ENCODE measurements around the gene CUEDC2. TPM values are rescaled to one million over a fixed set of nuclear protein-coding genes. Genes with fewer than 3 reads are reported as not detected.

The CUEDC2 gene
- total RNA-seq, 1 experiment from 2014 or later, result 38.1 TPM

DNA sequence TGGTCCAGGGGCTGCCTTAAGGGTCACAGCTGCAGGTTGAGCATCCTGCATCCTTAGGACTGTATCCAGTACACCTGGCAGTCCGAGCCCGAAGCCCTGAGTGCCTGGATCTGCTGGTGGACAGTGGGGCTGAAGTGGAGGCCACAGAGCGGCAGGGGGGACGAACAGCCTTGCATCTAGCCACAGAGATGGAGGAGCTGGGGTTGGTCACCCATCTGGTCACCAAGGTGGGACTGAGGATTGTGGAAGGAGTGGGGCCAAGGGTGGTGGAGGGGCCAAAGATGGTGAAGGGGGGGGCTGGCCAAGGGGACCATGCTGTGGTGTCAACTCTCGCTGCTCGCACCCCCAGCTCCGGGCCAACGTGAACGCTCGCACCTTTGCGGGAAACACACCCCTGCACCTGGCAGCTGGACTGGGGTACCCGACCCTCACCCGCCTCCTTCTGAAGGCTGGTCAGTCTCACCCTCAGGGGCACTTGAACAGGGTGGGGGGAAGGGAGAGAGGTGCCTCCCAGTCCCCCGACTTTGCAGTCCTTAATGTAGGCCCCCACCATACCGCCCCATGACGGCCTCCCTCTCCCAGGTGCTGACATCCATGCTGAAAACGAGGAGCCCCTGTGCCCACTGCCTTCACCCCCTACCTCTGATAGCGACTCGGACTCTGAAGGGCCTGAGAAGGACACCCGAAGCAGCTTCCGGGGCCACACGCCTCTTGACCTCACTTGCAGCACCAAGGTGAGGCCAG lies 31.6 kb downstream of the CUEDC2 start:
- H3K9me3 Mint-ChIP-seq (ENCODE audit: low read depth, unreplicated experiment), result no peaks in the 10 kb centered on the region
- peaks cover 12% of the 10 kb centered on the region for H3K4me1 Mint-ChIP-seq (ENCODE audit: low read depth, unreplicated experiment)
- no peak overlapping the region for H3K4me3 Mint-ChIP-seq (ENCODE audit: low read depth, unreplicated experiment)
- intact Hi-C loops (cut with micrococcal nuclease; ENCODE audit: unreplicated experiment), result no loop called here
- H3K27ac Mint-ChIP-seq (ENCODE audit: unreplicated experiment), result peak overlapping the region; percentile 39
- CTCF ChIA-PET, result no interaction called here
- TF ChIP-seq, protein P1, sequence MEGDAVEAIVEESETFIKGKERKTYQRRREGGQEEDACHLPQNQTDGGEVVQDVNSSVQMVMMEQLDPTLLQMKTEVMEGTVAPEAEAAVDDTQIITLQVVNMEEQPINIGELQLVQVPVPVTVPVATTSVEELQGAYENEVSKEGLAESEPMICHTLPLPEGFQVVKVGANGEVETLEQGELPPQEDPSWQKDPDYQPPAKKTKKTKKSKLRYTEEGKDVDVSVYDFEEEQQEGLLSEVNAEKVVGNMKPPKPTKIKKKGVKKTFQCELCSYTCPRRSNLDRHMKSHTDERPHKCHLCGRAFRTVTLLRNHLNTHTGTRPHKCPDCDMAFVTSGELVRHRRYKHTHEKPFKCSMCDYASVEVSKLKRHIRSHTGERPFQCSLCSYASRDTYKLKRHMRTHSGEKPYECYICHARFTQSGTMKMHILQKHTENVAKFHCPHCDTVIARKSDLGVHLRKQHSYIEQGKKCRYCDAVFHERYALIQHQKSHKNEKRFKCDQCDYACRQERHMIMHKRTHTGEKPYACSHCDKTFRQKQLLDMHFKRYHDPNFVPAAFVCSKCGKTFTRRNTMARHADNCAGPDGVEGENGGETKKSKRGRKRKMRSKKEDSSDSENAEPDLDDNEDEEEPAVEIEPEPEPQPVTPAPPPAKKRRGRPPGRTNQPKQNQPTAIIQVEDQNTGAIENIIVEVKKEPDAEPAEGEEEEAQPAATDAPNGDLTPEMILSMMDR (IDR thresholded peaks at IDR 0.05; ENCODE audit: unreplicated experiment), result no peak
- no peak for DNase-seq
- BruUV-seq (replicated peaks), result no TSS peak
- peaks cover 35% of the 10 kb centered on the region for H3K36me3 Mint-ChIP-seq (ENCODE audit: insufficient read depth, unreplicated experiment)
- H3K27me3 Mint-ChIP-seq (ENCODE audit: unreplicated experiment), result no peaks in the 10 kb centered on the region

DNA sequence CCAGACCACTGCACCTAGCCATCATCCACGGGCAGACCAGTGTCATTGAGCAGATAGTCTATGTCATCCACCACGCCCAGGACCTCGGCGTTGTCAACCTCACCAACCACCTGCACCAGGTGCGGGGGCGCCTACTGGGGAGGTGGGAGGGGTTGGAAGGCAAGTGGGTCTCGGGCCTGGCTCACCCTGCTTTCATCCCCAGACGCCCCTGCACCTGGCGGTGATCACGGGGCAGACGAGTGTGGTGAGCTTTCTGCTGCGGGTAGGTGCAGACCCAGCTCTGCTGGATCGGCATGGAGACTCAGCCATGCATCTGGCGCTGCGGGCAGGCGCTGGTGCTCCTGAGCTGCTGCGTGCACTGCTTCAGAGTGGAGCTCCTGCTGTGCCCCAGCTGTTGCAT lies 32.3 kb downstream of the CUEDC2 start:
- TF ChIP-seq, protein P1 (IDR thresholded peaks at IDR 0.05; ENCODE audit: unreplicated experiment), result no peak
- CTCF ChIA-PET, result no interaction called here
- Mint-ChIP-seq H3K27me3 (ENCODE audit: unreplicated experiment) (no peaks in the 10 kb centered on the region), H3K27ac (ENCODE audit: unreplicated experiment) (peak overlapping the region; percentile 39), H3K4me1 (ENCODE audit: low read depth, unreplicated experiment) (peaks cover 12% of the 10 kb centered on the region), H3K9me3 (ENCODE audit: low read depth, unreplicated experiment) (no peaks in the 10 kb centered on the region), H3K4me3 (ENCODE audit: low read depth, unreplicated experiment) (no peak overlapping the region), H3K36me3 (ENCODE audit: insufficient read depth, unreplicated experiment) (peaks cover 36% of the 10 kb centered on the region)
- no peak for DNase-seq
- intact Hi-C loops (cut with micrococcal nuclease; ENCODE audit: unreplicated experiment), result no loop called here
- no TSS peak for BruUV-seq (replicated peaks)

DNA sequence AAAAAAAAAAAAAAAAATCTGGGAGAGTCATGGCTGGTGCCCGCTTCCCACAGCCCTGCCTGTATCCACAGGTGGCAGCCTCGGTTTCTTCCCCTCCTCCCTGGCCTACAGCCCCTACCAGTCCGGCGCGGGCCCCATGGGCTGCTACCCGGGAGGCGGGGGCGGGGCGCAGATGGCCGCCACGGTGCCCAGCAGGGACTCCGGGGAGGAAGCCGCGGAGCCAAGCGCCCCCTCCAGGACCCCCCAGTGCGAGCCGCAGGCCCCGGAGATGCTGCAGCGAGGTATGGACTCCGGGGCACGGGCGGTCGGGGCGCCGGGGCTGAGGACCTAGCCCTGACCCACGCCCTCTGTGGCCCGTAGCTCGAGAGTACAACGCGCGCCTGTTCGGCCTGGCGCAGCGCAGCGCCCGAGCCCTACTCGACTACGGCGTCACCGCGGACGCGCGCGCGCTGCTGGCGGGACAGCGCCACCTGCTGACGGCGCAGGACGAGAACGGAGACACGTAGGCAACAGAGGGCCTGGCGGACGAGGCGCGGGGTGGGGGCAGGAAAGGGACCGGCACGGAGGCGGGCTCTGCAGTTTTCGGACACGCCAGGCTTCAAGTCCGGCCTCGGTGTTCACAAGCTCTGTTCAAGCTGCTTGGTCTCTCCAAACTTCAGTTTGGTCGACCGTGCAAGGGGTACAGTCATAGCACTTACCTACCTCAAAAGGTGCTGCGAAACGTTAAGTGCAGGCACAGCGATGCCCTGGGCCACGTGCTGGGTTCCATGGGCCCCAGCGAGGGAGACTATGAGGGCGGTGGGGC lies 33.0 kb downstream of the CUEDC2 start:
- Mint-ChIP-seq H3K4me1 (ENCODE audit: low read depth, unreplicated experiment) (peaks cover 12% of the 10 kb centered on the region), H3K27me3 (ENCODE audit: unreplicated experiment) (no peaks in the 10 kb centered on the region), H3K36me3 (ENCODE audit: insufficient read depth, unreplicated experiment) (peaks cover 43% of the 10 kb centered on the region), H3K9me3 (ENCODE audit: low read depth, unreplicated experiment) (no peaks in the 10 kb centered on the region), H3K27ac (ENCODE audit: unreplicated experiment) (no peak overlapping the region), H3K4me3 (ENCODE audit: low read depth, unreplicated experiment) (no peak overlapping the region)
- no peak for DNase-seq
- intact Hi-C loops (cut with micrococcal nuclease; ENCODE audit: unreplicated experiment), result no loop called here
- CTCF ChIA-PET, result no interaction called here
- no TSS peak for BruUV-seq (replicated peaks)
- TF ChIP-seq, protein P1 (IDR thresholded peaks at IDR 0.05; ENCODE audit: unreplicated experiment), result no peak

DNA sequence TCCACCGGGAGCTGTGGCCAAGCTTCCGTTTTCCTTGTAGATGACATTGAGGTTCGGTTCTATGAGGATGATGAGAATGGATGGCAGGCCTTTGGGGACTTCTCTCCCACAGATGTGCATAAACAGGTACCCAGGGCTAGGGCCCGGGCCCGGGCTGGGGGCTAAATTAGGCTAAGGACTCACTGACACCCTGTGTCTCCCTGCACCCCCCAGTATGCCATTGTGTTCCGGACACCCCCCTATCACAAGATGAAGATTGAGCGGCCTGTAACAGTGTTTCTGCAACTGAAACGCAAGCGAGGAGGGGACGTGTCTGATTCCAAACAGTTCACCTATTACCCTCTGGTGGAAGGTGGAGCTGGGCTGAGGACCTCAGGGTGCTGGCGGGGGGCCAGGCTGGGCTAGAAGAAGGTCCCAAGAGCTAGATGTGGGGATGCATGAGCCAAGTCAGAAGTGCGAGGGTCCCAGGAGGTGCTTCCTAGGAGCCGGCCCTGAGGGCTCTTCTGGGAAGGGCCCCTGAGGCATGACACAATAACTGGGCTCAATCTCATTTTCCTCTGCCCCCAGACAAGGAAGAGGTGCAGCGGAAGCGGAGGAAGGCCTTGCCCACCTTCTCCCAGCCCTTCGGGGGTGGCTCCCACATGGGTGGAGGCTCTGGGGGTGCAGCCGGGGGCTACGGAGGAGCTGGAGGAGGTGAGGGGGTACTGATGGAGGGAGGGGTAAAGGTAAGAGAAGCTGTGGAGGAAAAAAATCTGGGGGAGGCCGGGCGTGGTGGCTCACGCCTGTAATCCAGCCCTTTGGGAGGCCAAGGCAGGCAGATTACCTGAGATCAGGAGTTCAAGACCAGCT lies 34.0 kb downstream of the CUEDC2 start:
- DNase-seq, result no peak
- peaks cover 12% of the 10 kb centered on the region for H3K4me1 Mint-ChIP-seq (ENCODE audit: low read depth, unreplicated experiment)
- CTCF ChIA-PET, result no interaction called here
- intact Hi-C loops (cut with micrococcal nuclease; ENCODE audit: unreplicated experiment), result no loop called here
- no TSS peak for BruUV-seq (replicated peaks)
- H3K9me3 Mint-ChIP-seq (ENCODE audit: low read depth, unreplicated experiment), result no peaks in the 10 kb centered on the region
- H3K4me3 Mint-ChIP-seq (ENCODE audit: low read depth, unreplicated experiment), result no peak overlapping the region
- peaks cover 52% of the 10 kb centered on the region for H3K36me3 Mint-ChIP-seq (ENCODE audit: insufficient read depth, unreplicated experiment)
- H3K27ac Mint-ChIP-seq (ENCODE audit: unreplicated experiment), result no peak overlapping the region
- TF ChIP-seq, protein P1 (IDR thresholded peaks at IDR 0.05; ENCODE audit: unreplicated experiment), result no peak
- no peaks in the 10 kb centered on the region for H3K27me3 Mint-ChIP-seq (ENCODE audit: unreplicated experiment)

Data from Calu3 (cell line).